A549 (cell line): Measurements from ENCODE around the gene DCLK1. TPM values are rescaled to one million over a fixed set of nuclear protein-coding genes. Genes with fewer than 3 reads are reported as not detected.

ENCODE experiments used
- ATAC-seq, 2 experiments: fragments of 200-7000 bp in 1 of 2; fragments of >200 bp in 1 of 2; cut with Nextera tagmentation in 1 of 2; cut with Tn5 transposase in 1 of 2; 3 replicates each; pipeline versions ENCODE4 v1.8.0 to v1.9.1; 2018 to 2020; ENCODE audit warnings: mild to moderate bottlenecking in 1 of 2, moderate library complexity in 1 of 2
- CTCF ChIA-PET: fragments of 300-600 bp; sonication (Branson Sonifier 250); formaldehyde crosslinking; extraction: SDS; loops from one replicate; lab custom pipeline; 2021; ENCODE audit warnings: antibody characterized with exemption, inconsistent platforms; lab: Yijun Ruan, JAX
- POLR2A ChIA-PET: fragments of 350-600 bp; formaldehyde crosslinking; extraction: SDS; loops from one replicate; lab custom pipeline; 2021; ENCODE audit warnings: antibody characterized with exemption, inconsistent platforms; lab: Yijun Ruan, JAX
- DNase-seq, 2 experiments: peaks; one replicate each; pipeline versions ENCODE4 v3.0.0 to v3.0.0-alpha.2; 2011 to 2016; ENCODE audit warnings: low read depth in 1 of 2, low spot score in 1 of 2
- FAIRE-seq: peaks from 2 replicates; lab custom pipeline; 2011; peaks lifted over from hg19 to GRCh38; lab: Jason Lieb, UNC
- H3K27ac ChIP-seq, 2 experiments: fragments of >200 bp; sonication (Bioruptor Twin); formaldehyde crosslinking; 3 replicates each; pipeline ENCODE4 v1.5.1; 2016 to 2017
- H3K4me1 ChIP-seq: fragments of >200 bp; sonication (Bioruptor Twin); formaldehyde crosslinking; 3 replicates; pipeline ENCODE4 v1.6.1; 2016
- H3K4me2 ChIP-seq: fragments of >200 bp; sonication (Bioruptor Twin); formaldehyde crosslinking; 3 replicates; pipeline ENCODE4 v1.6.1; 2016
- H3K4me3 ChIP-seq: fragments of >200 bp; sonication (Bioruptor Twin); formaldehyde crosslinking; 3 replicates; pipeline ENCODE4 v1.5.1; 2016
- H3K9me3 ChIP-seq: fragments of >200 bp; sonication (Bioruptor Twin); formaldehyde crosslinking; 3 replicates; pipeline ENCODE4 v1.6.1; 2016
- BHLHE40 ChIP-seq: IDR thresholded peaks from 2 replicates; pipeline ENCODE4 v1.6.1; 2012; ENCODE audit warnings: low read depth, low read length, inconsistent platforms
- CEBPB ChIP-seq, 2 experiments: fragments of >200 bp in 1 of 2; sonication (Bioruptor Twin) in 1 of 2; formaldehyde crosslinking in 1 of 2; IDR thresholded peaks; 2 replicates each; pipeline ENCODE4 v1.6.1; 2012 to 2016
- CHD2 ChIP-seq: fragments of 150-350 bp; IDR thresholded peaks from 2 replicates; pipeline ENCODE4 v1.6.1; 2014; ENCODE audit warnings: low read length; ENCODE audit not compliant: partially characterized antibody
- CHD4 ChIP-seq: fragments of 200-600 bp; sonication (generic); IDR thresholded peaks from 2 replicates; pipeline ENCODE4 v1.6.1; 2016; ENCODE audit warnings: antibody characterized with exemption, mild to moderate bottlenecking, borderline replicate concordance
- EHF ChIP-seq: fragments of 250-450 bp; sonication (Bioruptor Pico); IDR thresholded peaks from 2 replicates; pipeline ENCODE4 v1.5.0; 2020; ENCODE audit warnings: mild to moderate bottlenecking
- ELK1 ChIP-seq: fragments of 150-350 bp; IDR thresholded peaks from 2 replicates; pipeline ENCODE4 v1.6.1; 2014; ENCODE audit warnings: low read depth, mild to moderate bottlenecking, low read length
- ESRRA ChIP-seq: fragments of 150-350 bp; IDR thresholded peaks from 2 replicates; pipeline ENCODE4 v1.6.1; 2014; ENCODE audit warnings: mild to moderate bottlenecking, low read length, borderline replicate concordance
- FOSB ChIP-seq: fragments of 250-450 bp; sonication (Bioruptor Pico); IDR thresholded peaks from 2 replicates; pipeline ENCODE4 v1.5.0; 2020; ENCODE audit warnings: mild to moderate bottlenecking, moderate library complexity
- FOXS1 ChIP-seq: fragments of 250-450 bp; sonication (Bioruptor Pico); IDR thresholded peaks from 2 replicates; pipeline ENCODE4 v1.5.0; 2020; ENCODE audit warnings: mild to moderate bottlenecking, moderate library complexity
- GATA3 ChIP-seq: IDR thresholded peaks from 2 replicates; pipeline ENCODE4 v1.6.1; 2012; ENCODE audit warnings: borderline replicate concordance
- HEYL ChIP-seq: fragments of 250-450 bp; sonication (Bioruptor Pico); IDR thresholded peaks from 2 replicates; pipeline ENCODE4 v1.8.0; 2021; ENCODE audit warnings: mild to moderate bottlenecking, moderate library complexity
- HOXB5 ChIP-seq: fragments of 250-450 bp; sonication (Bioruptor Pico); IDR thresholded peaks from 2 replicates; pipeline ENCODE4 v1.5.0; 2020; ENCODE audit warnings: mild to moderate bottlenecking, moderate library complexity
- JUNB ChIP-seq: fragments of >200 bp; sonication (Bioruptor Twin); formaldehyde crosslinking; IDR thresholded peaks from 2 replicates; pipeline ENCODE4 v1.6.1; 2016
- KDM1A ChIP-seq: fragments of 200-600 bp; sonication (generic); IDR thresholded peaks from 2 replicates; pipeline ENCODE4 v1.6.1; 2016; ENCODE audit warnings: low read depth, mild to moderate bottlenecking
- MAZ ChIP-seq: fragments of 150-350 bp; IDR thresholded peaks from 2 replicates; pipeline ENCODE4 v1.6.1; 2014; ENCODE audit warnings: antibody characterized with exemption, low read depth, low read length, borderline replicate concordance
- RCOR1 ChIP-seq: fragments of 150-350 bp; IDR thresholded peaks from 2 replicates; pipeline ENCODE4 v1.6.1; 2014; ENCODE audit warnings: antibody characterized with exemption, low read length, low read depth
- SMC3 ChIP-seq: fragments of >200 bp; sonication (Bioruptor Twin); formaldehyde crosslinking; IDR thresholded peaks from 3 replicates; pipeline ENCODE4 v1.6.1; 2018; ENCODE audit warnings: inconsistent platforms
- SREBF2 ChIP-seq: fragments of 450-650 bp; IDR thresholded peaks from 2 replicates; pipeline ENCODE4 v1.6.1; 2014; ENCODE audit warnings: mild to moderate bottlenecking, moderate library complexity
- ZFP36 ChIP-seq: fragments of 450-650 bp; IDR thresholded peaks from 2 replicates; pipeline ENCODE4 v1.6.1; 2014; ENCODE audit warnings: borderline replicate concordance; ENCODE audit not compliant: partially characterized antibody
- ZNF302 ChIP-seq: fragments of 250-450 bp; sonication (Bioruptor Pico); IDR thresholded peaks from 2 replicates; pipeline ENCODE4 v1.9.0; 2021; ENCODE audit warnings: inconsistent platforms, mild to moderate bottlenecking, moderate library complexity
- ZSCAN20 ChIP-seq: fragments of 250-450 bp; sonication (Bioruptor Pico); IDR thresholded peaks from 2 replicates; pipeline ENCODE4 v1.8.0; 2022; ENCODE audit warnings: mild to moderate bottlenecking, moderate library complexity
- WGBS: methylation state at CpG from one replicate; pipeline ENCODE4 v1.1.6; 2017; ENCODE audit errors: missing lambda C conversion rate; 5-methylcytosine and 5-hydroxymethylcytosine counted together
- polyA plus RNA-seq, 4 experiments: library from polyadenylated mRNA; depleted of rRNA in 3 of 4; stranded (reverse); fragments of >200 nt; fragmentation: RNase III in 1 of 4; extraction: RNeasy Plus Mini Kit Qiagen cat#74134 plus additional on column Dnase treatment in 1 of 4; gene quantifications; 2 replicates in 3 of 4; 3 replicates in 1 of 4; pipeline ENCODE4 v1.2.3, GENCODE V29; 2011 to 2017
- TF ChIP-seq, protein P1 (sequence below): fragments of 250-450 bp; sonication (Bioruptor Pico); IDR thresholded peaks from 2 replicates; pipeline ENCODE4 v1.5.0; 2020; ENCODE audit warnings: low read depth, mild to moderate bottlenecking, moderate library complexity

DCLK1 gene
- polyA plus RNA-seq, 2 of the 4 experiments (the other 2 are of a cell fraction) = 0.13 to 0.21 TPM

- TF ChIP-seq RCOR1 (no peak), FOXS1 (CRISPR knock-in tag) (no peak), CEBPB (IDR thresholded peaks at IDR 0.05) (no peak), HOXB5 (CRISPR knock-in tag) (no peak), FOSB (CRISPR knock-in tag) (no peak), BHLHE40 (no peak), KDM1A (no peak), ZSCAN20 (CRISPR knock-in tag) (no peak), GATA3 (no peak), ZFP36 (no peak), SREBF2 (no peak), JUNB (no peak), ZNF302 (CRISPR knock-in tag) (no peak), ELK1 (no peak), MAZ (no peak), SMC3 (no peak), EHF (CRISPR knock-in tag) (no peak), ESRRA (no peak)
- TF ChIP-seq, all 56 proteins: peak for 0
- ChIA-PET CTCF (no interaction called here), POLR2A (no interaction called here)
- H3K4me2 ChIP-seq = no peak overlapping the region
- H3K27ac ChIP-seq = no peak overlapping the region
- H3K4me1 ChIP-seq = no peaks in the 10 kb centered on the region
- no peak for ATAC-seq
- FAIRE-seq = no peak
- no peak overlapping the region for H3K4me3 ChIP-seq
- WGBS = 61% methylated on average over 5 of the region's 5 CpGs
- H3K9me3 ChIP-seq = no peaks in the 10 kb centered on the region
- DNase-seq = no peak
Measured at GRCh38 chr13:35741657-35742056, 389.5 kb downstream of the DCLK1 start.

DNA sequence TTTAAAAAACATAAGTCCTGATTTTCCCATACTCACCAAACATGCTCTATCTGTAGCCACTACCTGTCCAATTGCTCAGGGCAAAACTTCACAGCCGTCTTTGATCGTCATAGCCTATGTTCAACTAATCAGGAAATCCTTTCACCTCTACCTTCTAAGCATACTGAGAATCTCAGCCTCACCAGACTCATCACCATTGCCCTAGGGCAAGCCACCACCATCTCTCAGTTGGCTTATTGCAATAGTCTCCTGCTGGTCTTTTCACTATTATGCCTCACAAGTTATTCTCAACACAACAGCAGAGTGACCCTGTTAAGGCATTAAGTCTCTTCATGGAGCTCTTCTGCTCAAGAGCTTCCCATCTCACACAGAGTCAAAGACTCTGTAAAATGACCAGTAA, 394.3 kb downstream of the DCLK1 start:
- no peaks in the 10 kb centered on the region for H3K4me1 ChIP-seq
- H3K4me2 ChIP-seq = no peak overlapping the region
- 4% methylated on average over 2 of the region's 2 CpGs for WGBS
- no peak for DNase-seq
- TF ChIP-seq SMC3 = no peak
- no peak for TF ChIP-seq HEYL (CRISPR knock-in tag)
- TF ChIP-seq CHD4 = no peak
- TF ChIP-seq, protein P1, sequence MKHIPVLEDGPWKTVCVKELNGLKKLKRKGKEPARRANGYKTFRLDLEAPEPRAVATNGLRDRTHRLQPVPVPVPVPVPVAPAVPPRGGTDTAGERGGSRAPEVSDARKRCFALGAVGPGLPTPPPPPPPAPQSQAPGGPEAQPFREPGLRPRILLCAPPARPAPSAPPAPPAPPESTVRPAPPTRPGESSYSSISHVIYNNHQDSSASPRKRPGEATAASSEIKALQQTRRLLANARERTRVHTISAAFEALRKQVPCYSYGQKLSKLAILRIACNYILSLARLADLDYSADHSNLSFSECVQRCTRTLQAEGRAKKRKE (CRISPR knock-in tag) = no peak
- no peak for TF ChIP-seq BHLHE40
- ChIA-PET POLR2A (no interaction called here), CTCF (no interaction called here)
- ATAC-seq = no peak
- no peaks in the 10 kb centered on the region for H3K9me3 ChIP-seq
- no peak overlapping the region for H3K27ac ChIP-seq
- H3K4me3 ChIP-seq = no peak overlapping the region
- FAIRE-seq = no peak

DNA sequence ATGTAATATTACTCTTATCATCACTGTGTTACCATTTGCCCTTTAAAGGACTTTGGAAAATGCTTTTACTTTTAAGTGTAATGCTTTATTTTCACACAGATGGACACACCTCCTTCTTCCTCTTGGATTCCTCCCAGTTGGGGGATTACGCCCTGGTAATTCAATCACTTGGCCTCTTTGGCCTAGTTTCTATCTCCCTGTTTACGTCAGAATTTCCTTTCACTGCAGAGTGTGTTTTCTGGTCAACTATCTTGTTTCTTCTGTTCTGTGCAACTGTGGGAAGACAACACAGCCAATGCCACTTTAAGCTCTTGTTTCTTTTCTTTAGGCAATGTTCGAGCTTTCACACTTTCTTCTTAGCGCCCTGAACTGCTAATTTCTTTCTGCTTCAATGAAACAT, 397.4 kb downstream of the DCLK1 start:
- POLR2A ChIA-PET = no interaction called here
- FAIRE-seq (no peak), DNase-seq (no peak), ATAC-seq (no peak)
- CTCF ChIA-PET = no interaction called here
- Histone ChIP-seq H3K4me1 (no peaks in the 10 kb centered on the region), H3K9me3 (no peaks in the 10 kb centered on the region), H3K4me3 (no peak overlapping the region)
- 61% methylated on average over 4 of the region's 4 CpGs for WGBS
- no peak for TF ChIP-seq CHD2
- TF ChIP-seq, all 56 proteins: peak for 0
- H3K27ac ChIP-seq = no peak overlapping the region
- H3K4me2 ChIP-seq = no peak overlapping the region
